ENCODE results near the gene MOCS1.

MOCS1 gene

DNA sequence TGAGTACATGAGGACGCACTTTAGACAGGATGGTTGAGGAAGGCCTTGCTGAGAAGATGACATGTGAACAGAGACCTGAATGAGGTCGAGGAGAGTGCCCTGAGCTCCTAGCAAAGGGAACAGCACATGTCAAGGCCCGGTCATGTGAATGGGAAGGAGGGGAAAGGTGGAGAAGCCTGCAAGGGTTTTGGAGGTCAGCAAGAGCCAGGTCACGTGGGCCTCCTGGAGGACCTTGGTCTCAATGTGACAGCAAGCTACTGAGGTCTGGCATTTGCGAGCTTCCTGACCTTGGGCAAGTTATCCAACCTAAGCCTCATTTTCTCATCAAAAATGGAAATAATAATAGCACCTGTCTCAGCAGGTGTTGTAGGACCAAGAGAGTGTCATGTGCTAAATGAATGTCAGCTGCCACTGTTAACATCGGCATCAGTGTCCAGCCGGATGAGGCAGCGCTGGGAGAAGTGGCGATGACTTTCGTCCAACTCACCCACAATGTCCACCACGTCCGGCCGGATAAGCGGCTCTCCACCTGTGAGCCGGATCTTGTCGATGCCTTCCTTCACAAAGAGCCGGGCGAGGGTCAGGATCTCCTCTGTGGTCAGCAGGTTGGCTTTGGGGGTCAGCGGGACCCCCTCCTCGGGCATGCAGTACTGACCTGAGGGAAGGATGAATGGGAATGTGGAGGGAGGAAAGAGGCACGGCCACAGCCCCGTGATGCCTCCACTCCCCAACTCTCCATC, 8.9 kb downstream of the MOCS1 start:
- FAIRE-seq: no peak
- no peak for DNase-seq (ENCODE audit: low spot score)

DNA sequence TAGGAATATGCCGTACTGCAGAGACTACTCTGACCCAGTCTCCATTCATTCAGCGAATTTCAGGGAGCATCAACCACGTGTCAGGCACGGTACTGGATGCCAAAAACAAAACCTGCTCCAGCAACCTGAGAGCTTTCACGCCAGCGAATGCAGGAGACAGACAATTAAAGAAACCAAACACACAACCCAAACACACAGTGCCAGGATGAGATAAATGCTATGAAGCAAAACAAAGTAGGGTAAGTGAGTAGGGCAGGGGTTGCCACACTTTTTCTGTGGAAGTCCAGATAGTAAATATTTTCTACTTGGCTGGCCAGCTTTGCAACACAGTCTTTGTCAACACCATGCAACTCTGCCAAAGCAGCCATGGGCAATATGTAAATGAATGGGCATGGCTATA, 10.0 kb downstream of the MOCS1 start:
- DNase-seq (ENCODE audit: low spot score) (no peak), FAIRE-seq (no peak)

DNA sequence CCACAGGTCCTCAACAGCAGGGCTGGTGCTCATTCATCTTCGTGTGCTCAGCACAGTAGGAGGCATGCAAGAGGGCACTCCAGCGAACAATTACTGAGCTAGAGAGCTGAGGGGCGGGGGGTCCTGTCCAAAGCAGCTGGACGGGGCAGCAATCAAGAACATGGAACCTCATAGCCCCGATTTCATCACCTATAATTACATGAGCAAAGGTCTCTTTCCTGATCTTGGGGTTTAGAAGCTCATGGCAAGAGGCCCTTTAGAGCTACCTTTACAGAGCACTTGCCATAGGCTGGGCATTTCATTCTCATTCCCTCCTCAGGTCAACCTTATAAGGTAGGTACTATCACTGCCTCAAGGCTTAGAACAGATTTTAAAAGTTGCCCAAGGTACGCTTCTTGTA, 10.4 kb downstream of the MOCS1 start:
- FAIRE-seq (no peak), DNase-seq (ENCODE audit: low spot score) (no peak)

DNA sequence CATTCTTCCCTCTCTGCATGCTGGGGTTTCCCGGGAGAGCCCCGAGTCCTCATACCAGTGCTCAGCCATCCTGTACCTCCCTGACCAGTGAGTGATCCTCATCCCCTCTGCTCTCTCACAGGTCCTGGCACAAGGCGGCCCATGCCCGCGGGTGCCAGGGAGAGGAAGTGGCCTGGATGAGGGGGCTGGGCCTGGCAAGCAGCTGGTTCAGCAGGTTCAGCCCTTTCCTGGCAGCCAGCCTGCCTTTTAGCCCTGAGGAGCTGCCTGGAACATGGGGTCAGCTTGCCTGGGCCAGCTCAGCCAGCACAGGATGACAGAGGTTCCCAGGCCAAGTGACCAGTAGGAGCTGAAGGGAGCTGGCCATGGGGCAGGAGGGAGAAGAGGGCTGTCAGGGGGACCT, 10.9 kb downstream of the MOCS1 start:
- FAIRE-seq: no peak
- DNase-seq (ENCODE audit: low spot score): no peak

DNA sequence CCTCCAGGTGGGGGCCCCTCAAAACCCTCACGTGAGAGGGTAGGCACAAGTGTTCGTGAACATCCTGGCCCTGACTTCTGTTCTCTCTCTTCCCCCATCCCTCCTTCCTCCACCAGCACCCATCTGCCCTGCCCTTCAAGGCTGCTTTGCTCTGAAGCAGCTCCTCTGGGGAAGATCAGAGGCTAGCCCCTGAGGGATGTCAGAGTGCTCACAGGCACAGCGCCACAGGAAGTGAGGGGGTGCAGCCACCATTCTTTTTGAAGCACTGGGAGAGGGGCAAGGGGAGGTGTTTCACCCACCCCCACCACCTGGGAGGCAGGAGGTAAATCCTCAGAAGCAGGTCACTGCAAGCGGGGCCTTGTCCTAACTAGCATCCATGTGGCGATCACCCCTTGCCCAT, 11.4 kb downstream of the MOCS1 start:
- no peak for DNase-seq (ENCODE audit: low spot score)
- no peak for FAIRE-seq

DNA sequence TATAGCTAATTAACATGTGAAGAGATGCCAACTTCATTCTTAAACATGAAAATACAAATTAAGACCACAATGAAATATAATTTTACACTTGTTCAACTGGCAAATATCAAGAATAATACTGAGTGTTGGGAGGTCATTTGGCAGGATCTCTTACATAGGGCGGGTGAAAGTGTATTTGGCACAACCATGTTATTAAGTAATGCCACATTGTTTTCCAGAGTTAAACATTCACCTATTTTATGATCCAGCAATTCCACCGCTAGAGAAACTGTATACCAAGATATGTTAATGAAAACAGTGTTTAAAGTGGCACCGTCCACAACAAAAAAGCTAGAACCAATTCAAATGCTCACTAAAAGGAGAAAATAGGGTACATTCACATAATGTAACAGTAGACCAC, 14.1 kb downstream of the MOCS1 start:
- no peak for FAIRE-seq
- DNase-seq (ENCODE audit: low spot score): no peak

DNA sequence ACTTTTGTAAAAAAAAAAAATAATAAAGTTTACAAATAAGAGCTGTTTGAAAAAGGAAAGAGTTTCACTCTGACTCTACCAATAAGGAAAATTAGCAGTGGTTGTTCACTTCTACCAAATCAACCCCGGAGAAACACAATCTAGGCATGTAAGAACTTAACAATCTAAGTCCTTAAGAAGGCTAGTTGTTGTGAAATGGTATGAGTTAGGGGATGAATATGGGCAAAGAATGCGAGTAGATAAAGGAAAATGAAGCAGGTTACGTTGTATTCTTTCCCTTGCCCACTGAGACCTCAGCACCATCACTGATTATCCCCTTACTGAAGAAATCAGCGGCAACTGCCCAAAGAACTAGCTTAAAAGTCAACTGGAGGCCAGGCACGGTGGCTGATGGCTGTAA, 15.4 kb downstream of the MOCS1 start:
- FAIRE-seq (no peak), DNase-seq (ENCODE audit: low spot score) (no peak)

DNA sequence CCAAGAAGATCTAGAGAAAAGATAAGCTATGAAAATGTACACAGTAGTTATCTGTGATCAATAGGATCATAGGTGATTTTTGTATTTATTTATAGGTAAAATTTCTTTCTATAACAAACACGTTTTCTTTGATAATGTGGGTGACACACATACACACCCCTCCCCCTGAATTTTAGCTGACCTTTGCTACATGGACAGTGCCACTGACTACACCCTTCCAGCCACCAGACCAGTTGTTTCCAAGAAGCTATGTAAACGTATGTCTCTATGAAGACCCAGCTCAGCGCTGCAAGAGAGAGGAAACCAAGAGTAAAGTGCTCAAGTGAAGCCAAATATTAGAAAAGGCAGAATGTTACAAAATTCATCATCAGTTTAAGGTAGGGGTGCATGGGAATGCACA, 16.3 kb downstream of the MOCS1 start:
- no peak for DNase-seq (ENCODE audit: low spot score)
- no peak for FAIRE-seq

DNA sequence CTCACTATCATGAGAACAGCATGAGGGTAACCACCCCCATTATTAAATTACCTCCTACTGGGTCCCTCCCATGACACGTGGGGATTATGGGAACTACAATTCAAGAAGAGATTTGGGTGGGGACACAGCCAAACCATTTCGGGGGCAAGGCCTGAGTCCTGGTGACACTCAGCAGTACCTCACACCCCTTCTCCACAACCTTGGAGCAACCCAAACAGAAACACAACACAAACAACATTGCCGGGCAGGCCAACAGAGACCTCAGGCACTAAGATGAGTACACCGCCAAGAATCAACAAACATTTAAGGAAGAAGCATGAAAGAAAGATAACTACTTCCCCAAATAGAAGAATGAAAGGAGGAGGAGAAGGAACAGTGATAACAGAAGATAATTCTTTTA, 16.9 kb downstream of the MOCS1 start:
- no peak for DNase-seq (ENCODE audit: low spot score)
- no peak for FAIRE-seq

DNA sequence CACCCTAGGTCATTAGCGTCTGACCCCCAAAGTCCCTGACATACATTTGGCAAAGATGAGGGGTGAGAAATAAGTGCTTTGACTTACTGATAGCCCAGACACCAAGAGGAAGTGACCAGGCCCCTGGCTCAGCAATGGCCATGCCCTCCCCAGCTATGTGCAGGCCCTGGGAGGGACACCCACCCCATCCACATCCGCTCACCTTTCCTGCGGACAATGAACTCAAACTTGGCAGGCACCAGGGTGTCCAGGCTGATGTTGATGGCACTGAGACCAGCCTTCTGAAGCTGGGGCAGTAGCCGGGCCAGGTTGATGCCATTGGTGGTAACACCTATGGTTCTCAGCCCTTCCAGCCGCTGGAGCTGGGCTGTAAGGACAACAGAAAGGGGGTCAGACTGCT, 18.4 kb downstream of the MOCS1 start:
- DNase-seq (ENCODE audit: low spot score) (no peak), FAIRE-seq (no peak)

DNA sequence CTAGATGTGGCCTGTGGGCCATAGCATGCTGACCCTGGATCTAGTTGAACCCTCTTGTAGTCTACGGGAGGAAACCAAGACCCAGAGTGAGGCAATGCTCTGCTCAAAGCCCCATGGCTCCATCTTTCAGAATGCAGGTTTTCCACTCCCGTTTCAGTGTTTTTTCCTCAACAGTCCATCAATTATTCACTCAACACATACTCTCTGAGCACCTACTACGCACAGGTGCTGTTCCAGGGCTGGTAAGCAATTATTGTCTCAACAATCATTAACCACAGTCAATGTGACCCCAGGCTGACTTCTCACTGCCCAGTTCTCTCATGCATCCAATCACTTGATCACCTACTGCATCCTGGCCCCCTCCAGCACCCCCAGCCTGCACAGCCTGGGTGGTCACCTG, 20.0 kb downstream of the MOCS1 start:
- FAIRE-seq: no peak

DNA sequence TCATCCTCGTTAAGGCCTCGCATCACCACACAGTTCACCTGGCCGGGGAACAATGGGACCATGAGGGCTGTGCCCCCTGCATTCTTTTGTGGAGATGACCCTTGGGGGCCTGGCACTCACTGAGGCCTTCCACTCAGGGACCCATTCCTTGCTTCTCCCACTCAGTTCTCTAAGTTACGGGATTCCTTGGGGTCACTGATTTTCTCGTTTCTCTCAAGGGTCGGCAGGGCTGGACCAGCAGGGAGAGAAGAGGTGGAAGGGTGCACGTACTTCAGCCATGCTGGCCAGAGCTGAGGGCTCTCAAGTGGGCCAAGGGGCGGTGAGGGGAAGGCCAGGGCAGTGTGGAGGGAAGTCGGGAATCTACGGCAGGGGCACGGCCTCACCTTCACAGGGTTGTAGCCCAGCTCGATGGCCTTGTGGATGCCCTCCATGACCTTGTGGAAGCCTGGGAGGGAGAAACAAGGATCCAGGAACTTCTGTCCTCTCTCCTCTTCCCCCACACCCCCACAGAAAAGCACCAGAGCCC, 20.8 kb downstream of the MOCS1 start:
- no peak for DNase-seq (ENCODE audit: low spot score)
- peak; percentile 52 for FAIRE-seq

More for the DNA sequence above, 20.0 kb downstream of the MOCS1 start:
- no peak for DNase-seq (ENCODE audit: low spot score)

DNA sequence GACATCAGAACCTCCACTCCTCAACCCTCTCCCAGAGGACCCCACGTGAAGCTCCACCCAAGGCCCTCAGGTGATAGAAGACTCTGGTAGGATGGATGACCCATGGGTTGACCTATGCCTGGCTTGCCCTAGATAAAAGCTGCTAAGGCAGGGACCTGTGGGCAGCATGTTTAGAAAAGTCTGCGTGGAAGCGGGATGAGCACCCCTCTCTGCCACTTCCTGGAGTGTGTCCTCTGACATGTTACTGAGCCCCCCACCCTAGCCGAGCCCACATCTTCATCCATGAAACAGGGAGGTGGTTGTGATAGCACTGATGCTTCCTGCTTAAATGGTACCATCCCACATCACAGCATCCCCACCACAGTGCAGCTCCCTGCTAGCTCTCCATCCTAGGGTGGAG, 21.8 kb downstream of the MOCS1 start:
- DNase-seq (ENCODE audit: low spot score) (no peak), FAIRE-seq (no peak)

DNA sequence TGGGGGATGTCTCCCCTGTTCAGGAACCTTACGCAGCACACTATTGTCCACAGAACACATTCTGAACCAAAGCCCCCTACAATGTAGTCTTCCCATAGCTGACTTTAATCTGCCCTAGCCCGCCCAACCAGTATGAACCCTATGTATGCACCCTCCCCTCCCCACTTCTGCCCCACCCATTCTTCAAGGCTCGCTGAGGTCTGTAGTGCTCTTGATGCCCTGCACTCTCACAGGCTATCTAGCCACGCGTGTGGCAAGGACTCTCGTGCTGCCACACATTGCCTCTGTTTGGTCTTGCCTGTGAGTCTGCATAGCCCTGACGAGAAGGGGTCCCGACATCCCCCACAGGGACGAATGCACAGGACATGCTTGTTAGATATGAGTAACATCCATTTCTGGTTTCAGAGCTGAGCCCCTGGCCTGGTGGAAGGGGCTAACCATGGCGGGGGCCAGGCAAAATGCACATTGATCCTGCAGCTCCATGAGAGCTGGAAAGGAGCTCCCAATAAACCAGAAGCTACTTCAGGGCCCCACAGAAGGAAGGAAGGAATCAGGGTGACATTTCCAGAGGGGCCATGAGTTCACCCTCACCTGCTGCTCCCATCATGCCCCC, 22.6 kb downstream of the MOCS1 start:
- no peak for DNase-seq (ENCODE audit: low spot score)
- FAIRE-seq: no peak

DNA sequence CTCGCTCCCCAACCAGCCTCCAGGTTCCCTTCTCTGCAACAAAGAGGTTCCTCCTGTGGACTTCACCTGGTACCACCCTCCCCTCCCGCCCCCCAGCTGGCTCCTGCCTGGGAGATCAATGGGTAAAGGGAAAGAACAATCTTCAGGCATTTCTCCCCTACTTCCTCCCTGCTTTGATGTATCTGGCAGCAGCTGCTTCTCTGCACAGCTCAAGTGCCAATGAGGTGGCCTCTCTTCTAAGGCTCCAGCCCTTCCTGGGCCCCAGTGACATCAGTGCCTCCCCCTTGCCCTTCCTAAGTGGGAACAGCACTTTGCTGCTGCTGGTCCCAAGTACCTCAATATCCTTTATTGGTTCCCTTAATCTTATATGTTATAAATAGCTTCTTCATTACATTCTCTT, 23.5 kb downstream of the MOCS1 start:
- DNase-seq (ENCODE audit: low spot score): no peak
- FAIRE-seq: no peak

DNA sequence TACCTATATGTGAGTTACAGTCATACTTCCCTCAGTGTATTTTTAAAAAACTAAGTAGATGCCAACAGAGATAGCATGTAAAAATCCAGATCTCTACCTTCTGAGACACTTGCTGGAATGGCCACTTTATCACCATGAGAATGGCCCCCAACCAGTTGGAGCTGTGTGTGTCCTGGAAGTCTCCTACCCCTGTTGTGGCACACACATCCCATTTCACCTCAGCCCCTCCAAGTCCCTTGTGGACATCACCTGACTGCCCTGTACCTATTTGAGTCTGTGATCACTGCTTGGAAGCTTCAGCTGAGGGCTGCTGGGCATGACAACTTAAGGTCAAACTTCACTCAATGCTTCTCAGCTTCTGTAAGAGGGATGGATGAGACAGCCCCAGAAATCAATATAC, 24.1 kb downstream of the MOCS1 start:
- FAIRE-seq (no peak), DNase-seq (ENCODE audit: low spot score) (no peak)

DNA sequence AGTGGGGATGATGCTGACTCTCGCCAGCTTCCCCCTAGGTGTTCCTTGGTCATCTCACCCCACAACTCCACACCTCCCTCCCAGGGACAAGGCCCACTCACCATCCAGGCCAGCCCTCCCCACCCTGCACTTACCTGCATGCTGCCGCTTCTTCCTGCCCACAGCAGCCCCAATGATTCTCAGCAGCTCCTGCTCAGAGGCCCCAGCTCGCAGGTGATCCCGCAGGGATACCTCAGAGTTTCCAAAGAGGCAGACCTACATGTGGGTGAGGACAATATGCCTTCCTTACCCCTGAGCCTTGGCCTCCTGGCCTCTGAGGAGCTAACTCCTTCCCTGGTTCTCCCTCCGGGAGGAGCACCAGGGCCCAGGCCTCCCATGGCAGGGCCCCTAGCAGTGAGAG, 24.6 kb downstream of the MOCS1 start:
- FAIRE-seq: no peak
- DNase-seq (ENCODE audit: low spot score): no peak

DNA sequence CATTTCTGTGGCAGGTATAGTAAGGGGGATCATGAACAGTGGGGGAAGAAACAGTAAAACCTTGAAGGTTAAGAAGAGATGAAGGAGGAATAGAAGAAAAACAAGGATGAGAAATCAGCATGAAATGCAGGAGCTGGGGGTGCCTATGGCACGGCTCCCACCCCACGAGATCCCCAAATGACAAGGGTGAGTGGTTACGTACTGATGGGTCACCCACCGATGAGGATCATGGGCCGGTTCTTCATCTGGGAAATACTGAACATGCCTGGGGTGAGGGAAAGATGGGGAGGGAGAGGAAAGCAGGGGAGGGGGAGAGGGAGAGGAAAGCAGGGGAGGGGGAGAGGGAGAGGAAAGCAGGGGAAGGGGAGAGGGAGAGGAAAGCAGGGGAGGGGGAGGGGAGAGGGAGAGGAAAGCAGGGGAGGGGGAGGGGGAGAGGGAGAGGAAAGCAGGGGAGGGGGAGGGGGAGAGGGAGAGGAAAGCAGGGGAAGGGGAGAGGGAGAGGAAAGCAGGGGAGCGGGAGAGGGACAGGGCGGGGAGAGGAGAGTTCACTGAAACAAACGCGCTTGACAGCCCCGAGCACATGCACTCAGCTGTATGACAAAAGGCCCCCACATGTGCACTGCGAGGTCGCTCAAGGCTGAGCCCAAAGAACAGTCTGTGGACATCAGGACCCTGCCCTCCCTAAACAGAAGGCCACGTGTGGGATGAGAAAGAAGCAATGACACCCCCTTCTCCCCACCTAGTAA, 25.3 kb downstream of the MOCS1 start:
- DNase-seq (ENCODE audit: low spot score) (no peak), FAIRE-seq (no peak)

DNA sequence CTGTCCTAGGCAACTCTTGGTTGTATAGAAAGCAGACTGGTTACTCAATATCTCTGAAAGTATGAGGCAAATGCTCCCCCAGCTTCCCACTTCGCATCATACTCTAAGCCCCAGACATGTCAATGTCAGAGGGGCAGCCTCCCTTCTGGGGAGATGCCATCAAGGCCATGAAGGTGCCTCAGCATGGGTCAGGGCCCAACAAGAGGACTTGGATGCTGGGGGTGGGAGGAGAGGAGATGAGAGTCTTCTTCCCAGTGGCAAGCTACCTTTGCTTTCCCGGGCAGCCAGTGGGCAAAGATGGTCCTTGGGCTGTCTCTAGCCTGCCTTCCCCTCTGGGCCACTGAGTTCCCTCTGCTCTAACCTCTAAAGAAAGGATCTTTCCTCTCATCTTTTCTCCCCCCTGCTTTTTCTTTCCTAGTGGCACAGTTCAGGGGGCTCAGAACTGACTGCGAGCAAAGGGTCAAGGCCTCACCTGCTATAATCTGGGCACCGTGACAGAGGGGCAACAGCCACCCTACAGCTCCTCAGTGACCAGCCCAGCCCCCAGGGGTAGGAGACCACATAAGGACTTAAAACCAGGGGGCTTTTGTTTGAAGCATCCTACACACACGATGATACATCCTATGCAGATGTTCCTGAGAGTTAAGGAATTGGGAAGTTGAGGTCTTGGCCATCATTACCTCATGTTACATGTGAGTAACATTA, 26.2 kb downstream of the MOCS1 start:
- DNase-seq (ENCODE audit: low spot score): no peak
- FAIRE-seq: no peak

DNA sequence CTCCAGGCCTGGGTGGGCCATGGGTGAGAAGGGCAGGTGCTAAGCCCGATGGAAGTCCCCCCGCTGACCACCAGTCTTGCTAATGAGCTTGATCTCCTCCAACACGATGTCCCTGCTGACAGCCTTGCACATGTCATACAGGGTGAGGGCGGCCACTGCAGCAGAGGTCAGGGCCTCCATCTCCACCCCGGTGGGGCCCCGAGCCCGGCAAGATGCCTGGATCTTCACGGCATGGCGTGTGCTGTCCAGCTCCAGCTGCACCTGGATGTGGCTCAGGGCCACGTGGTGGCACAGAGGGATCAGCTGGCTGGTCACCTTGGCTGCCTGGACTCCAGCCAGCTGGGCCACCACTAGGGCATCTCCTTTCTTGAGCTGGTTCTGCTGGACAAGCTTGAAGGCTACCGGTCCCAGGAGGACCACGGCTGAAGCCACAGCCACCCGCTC, 27.9 kb downstream of the MOCS1 start:
- FAIRE-seq: no peak
- no peak for DNase-seq (ENCODE audit: low spot score)

DNA sequence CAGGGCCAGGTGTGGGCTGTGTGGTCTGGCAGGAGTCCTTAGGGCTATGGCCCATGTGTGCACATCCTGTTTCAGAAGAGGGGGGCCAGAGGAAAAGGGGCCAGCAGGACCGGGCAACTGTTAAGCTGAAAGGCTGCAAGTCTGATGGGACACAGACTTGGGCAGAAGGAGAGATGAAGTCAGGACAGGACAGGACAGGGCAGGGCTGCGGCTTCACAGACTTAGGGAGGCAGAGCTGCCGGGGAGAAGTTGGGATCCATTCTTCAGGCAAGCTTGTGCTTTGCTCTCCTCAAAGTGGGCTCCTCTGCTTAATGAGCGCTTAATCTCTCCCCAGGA, 28.7 kb downstream of the MOCS1 start:
- no peak for FAIRE-seq
- no peak for DNase-seq (ENCODE audit: low spot score)
